Common myeloid progenitor, CD34-positive (primary cell): Measurements from ENCODE around the gene RAPGEF3.

ENCODE experiments used
- CTCF ChIA-PET: fragments of 350-600 bp; sonication (Branson Sonifier 250); formaldehyde crosslinking; loops from one replicate; lab custom pipeline; 2021; ENCODE audit warnings: antibody characterized with exemption; lab: Charles Lee
- POLR2A ChIA-PET: fragments of 350-600 bp; sonication (Branson Sonifier 250); formaldehyde crosslinking; loops from one replicate; lab custom pipeline; 2021; ENCODE audit warnings: antibody characterized with exemption; lab: Charles Lee
- DNase-seq, 3 donors: peaks; one replicate each; pipeline versions ENCODE4 v3.0.0 to v3.0.0-alpha.2; 2013
- H3K27ac ChIP-seq, 2 experiments: 1 replicate in 1 of 2; 2 replicates in 1 of 2; pipeline ENCODE4 v1.7.0; 2013; ENCODE audit warnings: inconsistent platforms in 2 of 2, low read length in 2 of 2, mild to moderate bottlenecking in 2 of 2, low read depth in 1 of 2, moderate library complexity in 1 of 2; ENCODE audit not compliant: severe bottlenecking in 2 of 2, insufficient read depth in 1 of 2, poor library complexity in 1 of 2
- H3K27me3 ChIP-seq, 5 experiments: replicated peaks in 2 of 5; 1 replicate in 3 of 5; 2 replicates in 2 of 5; pipeline versions ENCODE4 v1.6.1 to v1.7.0; 2013; ENCODE audit warnings: low read length in 4 of 5, mild to moderate bottlenecking in 2 of 5, moderate library complexity in 2 of 5, inconsistent platforms in 1 of 5; ENCODE audit not compliant: insufficient read depth in 5 of 5, control insufficient read depth in 4 of 5
- H3K36me3 ChIP-seq, 4 experiments: 1 replicate in 2 of 4; 2 replicates in 2 of 4; pipeline versions ENCODE4 v1.6.1 to v1.7.0; 2013; ENCODE audit warnings: low read length in 3 of 4, control low read depth in 1 of 4, mild to moderate bottlenecking in 1 of 4; ENCODE audit not compliant: control insufficient read depth in 4 of 4, insufficient read depth in 4 of 4
- H3K4me1 ChIP-seq, 4 experiments: 1 replicate in 3 of 4; 2 replicates in 1 of 4; pipeline versions ENCODE4 v1.6.1 to v1.7.1; 2013; ENCODE audit warnings: low read length in 3 of 4, mild to moderate bottlenecking in 3 of 4, control low read depth in 1 of 4, inconsistent platforms in 1 of 4, moderate library complexity in 1 of 4; ENCODE audit not compliant: control insufficient read depth in 4 of 4, insufficient read depth in 4 of 4; ENCODE audit errors: control extremely low read depth in 1 of 4
- H3K4me3 ChIP-seq, 7 experiments: 1 replicate in 4 of 7; 2 replicates in 3 of 7; pipeline versions ENCODE4 v1.5.1 to v1.7.0; 2013; ENCODE audit warnings: mild to moderate bottlenecking in 7 of 7, low read length in 6 of 7, moderate library complexity in 6 of 7, inconsistent platforms in 2 of 7, low read depth in 2 of 7, control low read depth in 1 of 7; ENCODE audit not compliant: insufficient read depth in 4 of 7, control insufficient read depth in 1 of 7; ENCODE audit errors: extremely low read depth in 1 of 7
- H3K9me3 ChIP-seq, 5 experiments: 1 replicate in 4 of 5; 2 replicates in 1 of 5; pipeline versions ENCODE4 v1.6.1 to v1.7.1; 2013; ENCODE audit warnings: low read length in 4 of 5, mild to moderate bottlenecking in 2 of 5, inconsistent platforms in 1 of 5, low read depth in 1 of 5, moderate library complexity in 1 of 5; ENCODE audit not compliant: control insufficient read depth in 4 of 5, insufficient read depth in 2 of 5; ENCODE audit errors: control extremely low read depth in 1 of 5
- WGBS: methylation state at CpG from one replicate; pipeline ENCODE4 v1.1.5; 2013; ENCODE audit not compliant: insufficient coverage; 5-methylcytosine and 5-hydroxymethylcytosine counted together

The RAPGEF3 gene

DNA sequence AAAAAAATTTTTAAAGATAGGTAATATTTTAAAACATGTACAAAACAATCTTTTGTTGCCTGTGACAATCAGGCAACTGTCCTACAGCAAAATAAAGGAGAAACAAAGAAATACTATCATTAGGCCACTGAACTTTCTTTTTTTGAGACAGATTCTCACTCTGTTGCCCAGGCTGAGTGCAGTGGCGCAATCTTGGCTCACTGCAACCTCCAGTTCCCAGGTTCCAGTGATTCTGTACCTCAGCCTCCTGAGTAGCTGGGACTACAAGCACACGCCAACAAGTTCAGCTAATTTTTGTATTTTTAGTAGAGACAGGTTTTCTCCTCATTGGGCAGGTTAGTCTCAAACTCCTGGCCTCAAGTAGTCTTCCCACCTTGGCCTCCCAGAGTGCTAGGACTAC, 69.5 kb downstream of the RAPGEF3 start:
- DNase-seq, result no peak
- WGBS, result 100% methylated on average over 1 of the region's 2 CpGs
- Histone ChIP-seq H3K36me3 (peaks cover 10 to 48% (median 23%) of the 10 kb centered on the region in 4 experiments), H3K27me3 (no peaks in the 10 kb centered on the region), H3K27ac (peak overlapping the region in 1 of 2 experiments; percentile 14), H3K9me3 (peaks cover 0 to 1% (median 0%) of the 10 kb centered on the region in 5 experiments), H3K4me1 (no peaks in the 10 kb centered on the region), H3K4me3 (no peak overlapping the region)
- ChIA-PET POLR2A (no interaction called here), CTCF (interaction anchor here (0.6 to 8.4 kb wide), 4 partner anchors 32 to 664 kb away, joined by 3 to 81 read pairs (median 24); no protein-coding TSS in a partner anchor)

DNA sequence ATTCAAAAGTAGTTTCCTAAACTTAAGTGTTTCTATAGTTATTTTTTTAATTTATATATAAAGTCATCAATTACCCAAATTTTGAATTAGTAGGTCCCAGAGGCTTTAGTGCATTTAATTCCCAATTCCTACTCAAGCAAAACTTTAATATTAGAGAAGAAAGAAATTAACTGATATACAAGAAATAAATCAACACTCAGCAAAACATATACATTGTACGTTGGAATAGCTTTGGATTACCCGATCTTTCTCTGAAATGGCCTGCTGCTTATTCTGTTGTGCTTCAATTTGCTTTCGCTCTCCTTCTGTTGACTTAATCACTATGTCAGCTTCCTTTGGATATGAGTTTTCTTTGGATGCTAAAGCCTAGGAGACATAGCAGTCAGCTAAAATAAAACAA, 71.0 kb downstream of the RAPGEF3 start:
- Histone ChIP-seq H3K4me1 (no peaks in the 10 kb centered on the region), H3K4me3 (no peak overlapping the region), H3K36me3 (peaks cover 7 to 37% (median 18%) of the 10 kb centered on the region in 4 experiments), H3K27me3 (no peaks in the 10 kb centered on the region), H3K27ac (no peak overlapping the region), H3K9me3 (peaks cover 0 to 1% (median 0%) of the 10 kb centered on the region in 5 experiments)
- WGBS, result no CpG with 5 or more reads among the region's 3 CpGs
- POLR2A ChIA-PET, result interaction anchor here (0.6 to 1.1 kb wide), 2 partner anchors 17 to 55 kb away, joined by 3 to 4 read pairs; no protein-coding TSS in a partner anchor
- no peak for DNase-seq
- CTCF ChIA-PET, result interaction anchor here (1.0 to 8.4 kb wide), 7 partner anchors 9 to 655 kb away, joined by 3 to 81 read pairs (median 7); partner anchors contain the start of gene RPAP3

DNA sequence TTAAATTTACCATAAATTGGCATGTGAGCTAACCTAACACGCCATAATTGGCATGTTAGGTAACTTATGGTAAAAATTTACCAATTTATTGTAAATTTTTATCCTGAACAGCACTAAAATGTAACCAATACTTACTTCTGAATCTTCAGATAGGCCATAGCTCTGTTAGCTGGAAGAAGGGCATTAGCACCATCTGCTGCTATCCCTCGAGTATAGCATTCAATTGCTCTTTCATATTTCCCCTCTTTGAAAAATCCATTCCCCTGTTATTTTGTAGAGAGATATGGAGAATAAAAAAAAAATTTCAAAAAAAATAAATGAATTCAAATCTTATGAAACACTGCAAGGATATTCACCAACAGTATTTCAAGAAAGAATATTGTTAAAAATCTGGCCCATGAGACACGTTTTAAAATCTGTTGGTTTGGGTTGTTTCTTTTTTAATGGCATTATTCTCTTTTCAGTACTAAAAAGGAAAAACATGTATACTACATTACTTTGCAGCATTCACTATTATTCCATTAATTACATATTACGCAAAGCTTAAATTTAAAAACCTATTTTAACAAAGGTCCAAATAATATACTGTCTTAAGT, 71.9 kb downstream of the RAPGEF3 start:
- ChIA-PET POLR2A (interaction anchor here (0.6 kb wide), 1 partner anchor 56 kb away, joined by 3 read pairs; no protein-coding TSS in a partner anchor), CTCF (interaction anchor here (0.6 to 8.4 kb wide), 11 partner anchors 10 to 1521 kb away, joined by 3 to 81 read pairs (median 5); partner anchors contain the start of gene RPAP3)
- DNase-seq, result peak; percentile 49 to 76 (median 71)

More for the DNA sequence above, 71.9 kb downstream of the RAPGEF3 start:
- no peak overlapping the region for H3K27ac ChIP-seq
- no peaks in the 10 kb centered on the region for H3K4me1 ChIP-seq
- no peak overlapping the region for H3K4me3 ChIP-seq
- H3K9me3 ChIP-seq, result no peaks in the 10 kb centered on the region
- WGBS, result no CpG with 5 or more reads among the region's 4 CpGs
- H3K27me3 ChIP-seq, result no peaks in the 10 kb centered on the region
- H3K36me3 ChIP-seq, result peaks cover 3 to 29% (median 15%) of the 10 kb centered on the region in 4 experiments
